T1000 (cell line): ENCODE results near the gene PTPRS.
"Not testable (repeated sequence)": the region's sequence is repeated elsewhere in the genome, so short reads cannot be mapped to it uniquely, and the experiment has no call there.

Source experiments
- DNase-seq: peaks from one replicate; lab custom pipeline; 2025; ENCODE audit warnings: mixed read lengths; lab: John Stamatoyannopoulos, UW

Gene PTPRS

GRCh38 chr19:5333581-5334365 is 6.8 kb downstream of the PTPRS start:
- DNase-seq = no peak

- no peak for DNase-seq
These were observed 8.1 kb downstream of the PTPRS start for GRCh38 chr19:5332501-5332900.

GRCh38 chr19:5331790-5332189 is 8.8 kb downstream of the PTPRS start:
- no peak for DNase-seq

GRCh38 chr19:5330307-5330720 is 10.3 kb downstream of the PTPRS start:
- DNase-seq = no peak

- DNase-seq = no peak
These were observed 11.5 kb downstream of the PTPRS start for GRCh38 chr19:5329141-5329540.

- DNase-seq = not testable (repeated sequence)
These were observed 12.2 kb downstream of the PTPRS start for GRCh38 chr19:5328407-5328806.

- DNase-seq = no peak
These were observed 13.5 kb downstream of the PTPRS start for GRCh38 chr19:5326986-5327623.

GRCh38 chr19:5326545-5326944 is 14.1 kb downstream of the PTPRS start:
- DNase-seq = no peak

GRCh38 chr19:5324947-5325346 is 15.7 kb downstream of the PTPRS start:
- no peak for DNase-seq

GRCh38 chr19:5323475-5323811 is 17.2 kb downstream of the PTPRS start:
- no peak for DNase-seq

GRCh38 chr19:5321851-5322681 is 18.5 kb downstream of the PTPRS start:
- DNase-seq = no peak

GRCh38 chr19:5321066-5321642 is 19.5 kb downstream of the PTPRS start:
- DNase-seq = no peak

GRCh38 chr19:5319516-5319915 is 21.1 kb downstream of the PTPRS start:
- no peak for DNase-seq

- DNase-seq = no peak
These were observed 22.3 kb downstream of the PTPRS start for GRCh38 chr19:5318306-5318705.

- DNase-seq = no peak
These were observed 23.3 kb downstream of the PTPRS start for GRCh38 chr19:5317321-5317720.

- no peak for DNase-seq
These were observed 24.5 kb downstream of the PTPRS start for GRCh38 chr19:5316138-5316537.

GRCh38 chr19:5314907-5315298 is 25.7 kb downstream of the PTPRS start:
- DNase-seq = no peak

- no peak for DNase-seq
These were observed 26.4 kb downstream of the PTPRS start for GRCh38 chr19:5314012-5314906.

- DNase-seq = no peak
These were observed 27.3 kb downstream of the PTPRS start for GRCh38 chr19:5313307-5313706.

GRCh38 chr19:5312058-5312457 is 28.6 kb downstream of the PTPRS start:
- no peak for DNase-seq

GRCh38 chr19:5309438-5310204 is 31.0 kb downstream of the PTPRS start:
- no peak for DNase-seq
